H1 (cell line): ENCODE measurements around the gene PALD1. TPM values are rescaled to one million over a fixed set of nuclear protein-coding genes. Genes with fewer than 3 reads are reported as not detected.

Experiments used
- CTCF ChIA-PET: fragments of 300-600 bp; sonication (Branson Sonifier 250); formaldehyde crosslinking; loops from one replicate; lab custom pipeline; 2021; ENCODE audit not compliant: partially characterized antibody; lab: Charles Lee
- POLR2A ChIA-PET: fragments of 300-600 bp; sonication (Branson Sonifier 250); formaldehyde crosslinking; loops from one replicate; lab custom pipeline; 2021; ENCODE audit warnings: inconsistent platforms; ENCODE audit not compliant: partially characterized antibody; lab: Charles Lee
- DNase-seq, 2 experiments: peaks; one replicate each; pipeline versions ENCODE4 v3.0.0 to v3.0.0-alpha.2; 2010 to 2022; ENCODE audit warnings: low spot score in 2 of 2, low read depth in 1 of 2, mixed read lengths in 1 of 2
- FAIRE-seq: peaks from 2 replicates; lab custom pipeline; 2011; peaks lifted over from hg19 to GRCh38; lab: Jason Lieb, UNC
- H2AFZ ChIP-seq: 2 replicates; pipeline ENCODE4 v1.8.1; 2012; ENCODE audit warnings: low read length, inconsistent platforms
- H2AK5ac ChIP-seq: 2 replicates; pipeline ENCODE4 v1.6.1; 2013; ENCODE audit warnings: low read depth, low read length
- H2BK120ac ChIP-seq: replicated peaks from 2 replicates; pipeline ENCODE3; 2013; ENCODE audit warnings: low read depth, low read length, inconsistent platforms
- H2BK12ac ChIP-seq: 2 replicates; pipeline ENCODE4 v1.6.1; 2013; ENCODE audit warnings: low read depth, low read length
- H2BK15ac ChIP-seq: 2 replicates; pipeline ENCODE4 v1.6.1; 2013; ENCODE audit warnings: low read length
- H2BK20ac ChIP-seq: 2 replicates; pipeline ENCODE4 v1.6.1; 2013; ENCODE audit warnings: low read length
- H2BK5ac ChIP-seq: 2 replicates; pipeline ENCODE4 v1.6.1; 2013; ENCODE audit warnings: low read depth, low read length
- H3K14ac ChIP-seq: 2 replicates; pipeline ENCODE4 v1.6.1; 2013; ENCODE audit warnings: inconsistent platforms; ENCODE audit not compliant: insufficient read length
- H3K18ac ChIP-seq: 2 replicates; pipeline ENCODE4 v1.6.1; 2013; ENCODE audit warnings: low read length; ENCODE audit errors: extremely low read depth
- H3K23ac ChIP-seq: 2 replicates; pipeline ENCODE4 v1.6.1; 2013; ENCODE audit warnings: inconsistent platforms; ENCODE audit not compliant: insufficient read length
- H3K23me2 ChIP-seq: 2 replicates; pipeline ENCODE4 v1.6.1; 2013; ENCODE audit warnings: low read depth, low read length
- H3K27ac ChIP-seq: 2 replicates; pipeline ENCODE4 v1.6.1; 2011; ENCODE audit warnings: low read depth, low read length, inconsistent platforms
- H3K27me3 ChIP-seq, 4 experiments: replicated peaks in 1 of 4; 1 replicate in 1 of 4; 2 replicates in 3 of 4; pipeline versions ENCODE4 v1.6.1 to v1.8.1; 2011 to 2013; ENCODE audit warnings: low read length in 3 of 4, mild to moderate bottlenecking in 3 of 4, inconsistent platforms in 2 of 4, mixed read lengths in 2 of 4, moderate library complexity in 1 of 4; ENCODE audit not compliant: control insufficient read depth in 3 of 4, insufficient read depth in 3 of 4; ENCODE audit errors: extremely low read depth in 1 of 4
- H3K36me3 ChIP-seq, 4 experiments: 2 replicates each; pipeline versions ENCODE4 v1.6.1 to v1.8.1; 2011 to 2013; ENCODE audit warnings: mild to moderate bottlenecking in 4 of 4, low read length in 3 of 4, moderate library complexity in 2 of 4, control low read depth in 1 of 4, inconsistent platforms in 1 of 4; ENCODE audit not compliant: insufficient read depth in 4 of 4, control insufficient read depth in 2 of 4
- H3K4ac ChIP-seq: replicated peaks from 2 replicates; pipeline ENCODE3; 2013; ENCODE audit warnings: low read length, low read depth, mixed read lengths, inconsistent platforms; ENCODE audit not compliant: insufficient read length
- H3K4me1 ChIP-seq, 4 experiments: replicated peaks in 1 of 4; 1 replicate in 1 of 4; 2 replicates in 3 of 4; pipeline versions ENCODE4 v1.6.1 to v1.8.1; 2011 to 2013; ENCODE audit warnings: low read length in 3 of 4, inconsistent platforms in 2 of 4, mixed read lengths in 1 of 4; ENCODE audit not compliant: insufficient read depth in 4 of 4, control insufficient read depth in 3 of 4
- H3K4me2 ChIP-seq, 2 experiments: 2 replicates each; pipeline versions ENCODE4 v1.6.1 to v1.8.1; 2011 to 2013; ENCODE audit warnings: low read depth in 2 of 2, low read length in 2 of 2, control low read depth in 1 of 2, inconsistent platforms in 1 of 2, mild to moderate bottlenecking in 1 of 2; ENCODE audit not compliant: insufficient read depth in 1 of 2
- H3K4me3 ChIP-seq, 4 experiments: fragments of 200-600, 300-600 bp in 1 of 4; sonication (generic), shearing (Covaris generic), sonication (Bioruptor Twin) in 1 of 4; 2 replicates each; pipeline versions ENCODE4 v1.5.1 to v1.8.1; 2011 to 2016; ENCODE audit warnings: low read length in 4 of 4, low read depth in 3 of 4, control low read depth in 2 of 4, inconsistent platforms in 2 of 4, mild to moderate bottlenecking in 2 of 4, mixed read lengths in 1 of 4, moderate library complexity in 1 of 4; ENCODE audit not compliant: insufficient read depth in 2 of 4; ENCODE audit errors: extremely low read depth in 1 of 4
- H3K56ac ChIP-seq: replicated peaks from 2 replicates; pipeline ENCODE3; 2013; ENCODE audit warnings: low read depth, mild to moderate bottlenecking, mixed read lengths, low read length, inconsistent platforms; ENCODE audit not compliant: insufficient read length
- H3K79me1 ChIP-seq: 2 replicates; pipeline ENCODE4 v1.6.1; 2013; ENCODE audit warnings: low read depth, low read length, control low read depth
- H3K79me2 ChIP-seq, 2 experiments: 2 replicates each; pipeline versions ENCODE4 v1.6.1 to v1.8.1; 2012 to 2013; ENCODE audit warnings: low read length in 2 of 2, mild to moderate bottlenecking in 2 of 2, inconsistent platforms in 1 of 2; ENCODE audit not compliant: insufficient read depth in 2 of 2, control insufficient read depth in 1 of 2
- H3K9ac ChIP-seq, 4 experiments: replicated peaks in 1 of 4; 1 replicate in 1 of 4; 2 replicates in 3 of 4; pipeline versions ENCODE4 v1.6.1 to v1.8.1; 2011 to 2013; ENCODE audit warnings: low read depth in 3 of 4, low read length in 3 of 4, control low read depth in 2 of 4, mild to moderate bottlenecking in 2 of 4, moderate library complexity in 2 of 4, inconsistent platforms in 1 of 4; ENCODE audit errors: extremely low read depth in 1 of 4
- H3K9me3 ChIP-seq, 2 experiments: 2 replicates each; pipeline versions ENCODE4 v1.6.1 to v1.8.1; 2012 to 2013; ENCODE audit warnings: mild to moderate bottlenecking in 2 of 2, moderate library complexity in 2 of 2, control low read depth in 1 of 2, inconsistent platforms in 1 of 2, low read depth in 1 of 2, low read length in 1 of 2, mixed read lengths in 1 of 2; ENCODE audit not compliant: insufficient read depth in 2 of 2
- H4K20me1 ChIP-seq, 2 experiments: replicated peaks in 1 of 2; 2 replicates each; pipeline versions ENCODE3 to v1.8.1; 2011 to 2013; ENCODE audit warnings: inconsistent platforms in 2 of 2, low read length in 2 of 2, mild to moderate bottlenecking in 1 of 2; ENCODE audit not compliant: insufficient read depth in 2 of 2, control insufficient read depth in 1 of 2
- H4K5ac ChIP-seq: 2 replicates; pipeline ENCODE4 v1.6.1; 2013; ENCODE audit warnings: low read length, low read depth, mixed read lengths, inconsistent platforms; ENCODE audit not compliant: insufficient read length
- H4K8ac ChIP-seq: 2 replicates; pipeline ENCODE4 v1.8.0; 2013; ENCODE audit warnings: mild to moderate bottlenecking, moderate library complexity, low read length, inconsistent platforms; ENCODE audit not compliant: insufficient read depth; ENCODE audit errors: extremely low read depth
- H4K91ac ChIP-seq: replicated peaks from 2 replicates; pipeline ENCODE3; 2013; ENCODE audit warnings: low read length, mixed read lengths, inconsistent platforms; ENCODE audit not compliant: insufficient read length
- BACH1 ChIP-seq: IDR thresholded peaks from 2 replicates; pipeline ENCODE4 v1.6.1; 2012; ENCODE audit warnings: low read length, improper control_type of control experiment
- CEBPB ChIP-seq: IDR thresholded peaks from 2 replicates; pipeline ENCODE4 v1.6.1; 2012; ENCODE audit warnings: low read depth, low read length
- CHD2 ChIP-seq: IDR thresholded peaks from 2 replicates; pipeline ENCODE4 v1.6.1; 2012; ENCODE audit warnings: low read length, improper control_type of control experiment
- EP300 ChIP-seq, 2 experiments: IDR thresholded peaks; 1 replicate in 1 of 2; 2 replicates in 1 of 2; pipeline ENCODE4 v1.6.1; 2011 to 2012; ENCODE audit warnings: low read depth in 2 of 2, low read length in 2 of 2, mild to moderate bottlenecking in 2 of 2, borderline replicate concordance in 1 of 2, inconsistent platforms in 1 of 2, moderate library complexity in 1 of 2
- GTF2F1 ChIP-seq: IDR thresholded peaks from 2 replicates; pipeline ENCODE4 v1.6.1; 2012; ENCODE audit warnings: low read depth, low read length, improper control_type of control experiment, borderline replicate concordance
- KDM5A ChIP-seq: fragments of 200-600 bp; IDR thresholded peaks from 2 replicates; pipeline ENCODE4 v1.7.1; 2012; ENCODE audit warnings: mild to moderate bottlenecking, low read length, inconsistent platforms, mixed read lengths
- RFX5 ChIP-seq: IDR thresholded peaks from 2 replicates; pipeline ENCODE4 v1.6.1; 2011; ENCODE audit warnings: low read depth, low read length, improper control_type of control experiment, borderline replicate concordance
- RNF2 ChIP-seq: fragments of 200-900, 300-1000 bp; sonication (generic); IDR thresholded peaks from 2 replicates; pipeline ENCODE4 v1.7.1; 2016; ENCODE audit warnings: borderline replicate concordance, low read depth, mild to moderate bottlenecking, antibody characterized with exemption, low read length; ENCODE audit not compliant: poor library complexity, severe bottlenecking; ENCODE audit errors: missing control alignments
- SIRT6 ChIP-seq: IDR thresholded peaks from one replicate; pipeline ENCODE4 v1.7.1; 2012; ENCODE audit warnings: low read length, inconsistent platforms
- SP4 ChIP-seq: IDR thresholded peaks from 2 replicates; pipeline ENCODE4 v1.6.1; 2012; ENCODE audit warnings: low read length, inconsistent platforms
- SUZ12 ChIP-seq: fragments of 200-600 bp; sonication (generic); IDR thresholded peaks from 2 replicates; pipeline ENCODE4 v1.6.1; 2012; ENCODE audit warnings: mild to moderate bottlenecking, inconsistent platforms, low read length, moderate library complexity, mixed read lengths
- TAF1 ChIP-seq: IDR thresholded peaks from 2 replicates; pipeline ENCODE4 v1.6.1; 2011; ENCODE audit warnings: mild to moderate bottlenecking, low read depth, low read length
- TCF12 ChIP-seq: IDR thresholded peaks from 2 replicates; pipeline ENCODE4 v1.6.1; 2011; ENCODE audit warnings: low read depth, mild to moderate bottlenecking, low read length
- WGBS, 2 experiments: shearing (Covaris generic) in 1 of 2; methylation state at CpG; one replicate each; pipeline versions ENCODE4 v1.1.6 to v1.1.7; 2013 to 2015; ENCODE audit warnings: low lambda C conversion rate in 2 of 2, mixed read lengths in 2 of 2, inconsistent platforms in 1 of 2, low coverage in 1 of 2, missing lambda C conversion rate in 1 of 2; ENCODE audit not compliant: insufficient replicate concordance in 2 of 2, insufficient coverage in 1 of 2, insufficient read length in 1 of 2; ENCODE audit errors: extremely low coverage in 1 of 2, missing lambda C conversion rate in 1 of 2; 5-methylcytosine and 5-hydroxymethylcytosine counted together
- polyA plus RNA-seq, 7 experiments: library from polyadenylated mRNA; depleted of rRNA in 3 of 7; stranded (reverse) in 5 of 7; unstranded in 2 of 7; fragments of >200 nt in 5 of 7; fragments of 200-250 nt in 2 of 7; gene quantifications; 1 replicate in 5 of 7; 2 replicates in 1 of 7; 4 replicates in 1 of 7; pipeline versions ENCODE4 v1.2.1 to v1.2.3, GENCODE V29; 2011 to 2013; ENCODE audit warnings: missing spikeins in 2 of 7, mixed read lengths in 2 of 7
- total RNA-seq: library from RNA; stranded (reverse); fragmentation: NEBNext Ultra II Directional; extraction: Animal tissue kit (Norgen Biotek cat#: 25700); gene quantifications from 2 replicates; pipeline ENCODE4 v1.2.1, GENCODE V29; 2021

Gene PALD1
- total and polyA plus RNA-seq, 2 of the 8 experiments (the other 6 are each of a cell fraction or from before 2014, with no cell fraction given), result 13.3 to 32.8 TPM

DNA sequence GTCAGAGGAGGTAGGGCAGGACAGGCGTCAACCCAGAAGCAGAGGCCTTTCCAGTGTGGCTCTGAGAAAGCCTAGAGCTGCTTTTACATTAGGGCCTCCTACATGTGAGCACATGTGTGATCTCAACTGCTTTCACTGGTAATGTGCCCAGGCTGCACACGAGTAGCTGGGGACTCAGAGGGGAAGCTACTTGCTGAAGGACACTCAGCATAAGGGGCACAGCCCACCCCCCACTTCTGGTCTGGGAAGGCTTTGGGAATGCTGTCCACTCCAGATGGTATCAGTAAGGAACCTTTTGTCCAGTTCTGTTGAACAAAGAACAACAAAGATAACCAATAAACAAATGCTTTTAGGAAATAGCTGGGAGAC lies 105.1 kb downstream of the PALD1 start:
- DNase-seq, result no peak
- Histone ChIP-seq H2BK15ac (peak overlapping the region; percentile 88; the same call in 1 of the 2 replicates), H3K4ac (no peak overlapping the region), H4K20me1 (no peaks in the 10 kb centered on the region), H2BK5ac (no peak overlapping the region), H3K56ac (no peak overlapping the region), H3K23me2 (no peaks in the 10 kb centered on the region), H3K23ac (no peak overlapping the region), H3K79me1 (no peaks in the 10 kb centered on the region), H3K27me3 (no peaks in the 10 kb centered on the region), H3K4me1 (peaks cover 0 to 6% (median 4%) of the 10 kb centered on the region in 4 experiments; a peak in 5 of 7 replicates), H3K9ac (no peak overlapping the region), H3K79me2 (no peaks in the 10 kb centered on the region), H3K4me3 (no peak overlapping the region), H3K36me3 (no peaks in the 10 kb centered on the region), H4K5ac (no peak overlapping the region), H3K4me2 (no peak overlapping the region), H2BK120ac (no peak overlapping the region), H2BK20ac (no peak overlapping the region)
- WGBS, 2 experiments, result 88% methylated on average over 2 of the region's 2 CpGs; no CpG with 5 or more reads in 1 of the 2 experiments
- POLR2A ChIA-PET, result no interaction called here
- CTCF ChIA-PET, result interaction anchor here (0.6 to 7.4 kb wide), 8 partner anchors 13 to 225 kb away, joined by 3 to 47 read pairs (median 4); no protein-coding TSS in a partner anchor
- TF ChIP-seq RFX5 (no peak), CEBPB (no peak), BACH1 (no peak), EP300 (IDR thresholded peaks at IDR 0.05; ENCODE audit: borderline replicate concordance in 1 of 2, low read depth in 2 of 2, low read length in 2 of 2) (no peak), RNF2 (no peak), KDM5A (no peak), TAF1 (no peak), TCF12 (no peak), SP4 (no peak), CHD2 (no peak), SIRT6 (no peak), SUZ12 (no peak), GTF2F1 (no peak)
- TF ChIP-seq, all 59 proteins: peak for 0
- Histone ChIP-seq H2AK5ac (no peak overlapping the region), H4K91ac (no peak overlapping the region), H2BK12ac (peak overlapping the region; percentile 17; the same call in 1 of the 2 replicates), H3K27ac (no peak overlapping the region), H3K9me3 (no peaks in the 10 kb centered on the region), H3K14ac (no peak overlapping the region), H4K8ac (no peak overlapping the region), H3K18ac (no peak overlapping the region), H2AFZ (no peak overlapping the region)
- no peak for FAIRE-seq
